BJ (cell line): ENCODE measurements around the gene SNX10. TPM values are rescaled to one million over a fixed set of nuclear protein-coding genes. Genes with fewer than 3 reads are reported as not detected.

Experiments
- CTCF ChIA-PET: fragments of 350-600 bp; formaldehyde crosslinking; extraction: SDS; loops from one replicate; lab custom pipeline; 2021; ENCODE audit warnings: antibody characterized with exemption, inconsistent platforms; lab: Yijun Ruan, JAX
- POLR2A ChIA-PET: fragments of 300-600 bp; sonication (Branson Sonifier 250); formaldehyde crosslinking; extraction: SDS; loops from one replicate; lab custom pipeline; 2021; ENCODE audit warnings: antibody characterized with exemption; lab: Charles Lee
- DNase-seq: peaks from one replicate; pipeline ENCODE4 v3.0.0-alpha.2; 2011; ENCODE audit warnings: low read depth
- H3K27me3 ChIP-seq: 2 replicates; pipeline ENCODE4 v1.6.0; 2011; ENCODE audit warnings: low read length; ENCODE audit not compliant: control insufficient read depth, insufficient read depth
- H3K36me3 ChIP-seq: 2 replicates; pipeline ENCODE4 v1.5.1; 2011; ENCODE audit warnings: low read length; ENCODE audit not compliant: control insufficient read depth, insufficient read depth
- H3K4me3 ChIP-seq: 2 replicates; pipeline ENCODE4 v1.5.1; 2011; ENCODE audit warnings: low read depth, mild to moderate bottlenecking, control low read depth, low read length
- CTCF ChIP-seq: IDR thresholded peaks from 2 replicates; pipeline ENCODE4 v1.5.1; 2011; ENCODE audit warnings: low read depth, mild to moderate bottlenecking, control low read depth, inconsistent platforms, low read length, moderate library complexity; ENCODE audit not compliant: insufficient read depth
- polyA plus RNA-seq: library from polyadenylated mRNA; depleted of rRNA; stranded (reverse); fragments of >200 nt; gene quantifications from 2 replicates; pipeline ENCODE4 v1.2.3, GENCODE V29; 2011

The SNX10 gene
- polyA plus RNA-seq, 1 experiment = not detected

DNA sequence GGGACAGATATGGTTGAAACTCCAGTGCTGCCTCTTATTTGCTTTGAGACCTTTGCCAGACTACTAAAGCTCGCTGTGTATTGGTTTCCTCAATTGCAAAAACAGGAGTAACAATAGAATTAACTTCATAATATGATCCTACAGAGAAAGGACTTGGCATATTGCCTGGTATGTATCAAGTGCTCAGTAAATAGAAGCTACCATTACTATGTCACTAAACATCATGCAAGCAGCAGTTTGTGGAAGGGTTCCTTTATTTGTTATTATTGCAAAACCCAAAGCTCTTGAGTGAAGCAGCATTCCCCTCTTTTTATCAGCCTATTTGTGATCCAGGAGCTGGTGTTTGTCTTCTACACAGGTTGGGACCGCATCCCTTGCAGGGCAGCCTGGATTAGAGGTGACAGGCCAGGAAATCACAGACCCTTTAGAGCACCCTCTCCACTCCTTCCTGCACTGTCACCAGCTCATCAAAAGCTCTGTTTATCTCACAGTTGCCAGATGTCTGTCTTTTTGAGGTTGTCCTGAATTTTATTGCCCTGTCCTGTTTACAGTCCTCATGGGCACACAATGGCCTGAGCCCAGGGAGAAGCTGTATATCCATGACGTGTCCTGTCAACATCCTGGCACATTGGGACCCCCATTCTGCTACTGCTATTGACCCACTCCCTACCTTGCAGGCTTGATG, 121.5 kb downstream of the SNX10 start:
- no peaks in the 10 kb centered on the region for H3K27me3 ChIP-seq
- ChIA-PET POLR2A (no interaction called here), CTCF (interaction anchor here (0.6 kb wide), 1 partner anchor 88 kb away, joined by 4 read pairs; no protein-coding TSS in a partner anchor)
- TF ChIP-seq CTCF = no peak
- no peak overlapping the region for H3K4me3 ChIP-seq
- no peaks in the 10 kb centered on the region for H3K36me3 ChIP-seq
- DNase-seq = no peak

GRCh38 chr7:26416004-26416403, 124.3 kb downstream of the SNX10 start:
- no peak for DNase-seq
- TF ChIP-seq CTCF = no peak
- CTCF ChIA-PET = no interaction called here
- no peaks in the 10 kb centered on the region for H3K27me3 ChIP-seq
- POLR2A ChIA-PET = no interaction called here
- no peaks in the 10 kb centered on the region for H3K36me3 ChIP-seq
- no peak overlapping the region for H3K4me3 ChIP-seq

DNA sequence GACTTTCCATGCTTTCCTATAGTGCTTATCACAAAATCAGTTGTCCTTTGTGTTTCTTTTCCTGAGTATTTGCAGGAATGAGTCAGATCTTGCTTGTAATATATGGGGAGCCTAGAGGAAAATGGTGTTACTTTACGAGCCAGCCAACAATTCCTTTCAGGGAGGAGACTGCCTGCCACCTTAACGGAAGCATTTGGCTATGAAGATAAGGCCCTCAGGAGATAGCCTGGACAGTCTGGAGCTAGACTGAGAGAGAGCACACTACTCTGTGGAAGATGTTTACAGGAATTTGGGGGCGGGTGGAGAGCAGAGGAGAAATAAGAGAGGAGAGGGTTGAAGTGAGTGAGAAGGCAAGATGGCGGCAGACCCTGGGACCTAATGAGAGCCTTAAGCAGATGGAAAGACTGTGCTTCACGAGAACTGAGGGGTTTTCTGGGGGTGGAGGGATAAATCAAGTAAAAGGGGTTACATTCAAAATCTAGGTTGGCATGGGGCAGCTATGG, 126.3 kb downstream of the SNX10 start:
- ChIA-PET CTCF (no interaction called here), POLR2A (no interaction called here)

DNA sequence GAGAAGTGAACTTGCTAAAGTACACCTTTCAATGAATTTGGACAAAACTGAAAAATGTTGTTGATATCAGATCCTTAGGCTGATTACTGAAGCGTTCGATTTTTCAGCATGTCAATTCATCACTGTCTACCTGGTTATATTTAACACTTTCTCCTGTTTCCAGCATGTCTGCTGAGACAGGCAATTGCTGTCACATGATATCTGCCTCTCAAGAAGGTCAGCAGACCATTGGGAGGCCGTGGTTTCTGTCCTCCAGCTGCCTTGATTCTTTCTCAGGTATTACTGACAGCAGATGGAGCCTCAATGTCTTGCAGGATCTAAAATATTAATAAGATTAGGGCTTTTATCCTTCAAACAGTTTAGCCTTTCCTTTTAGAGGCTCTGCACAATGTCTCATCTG, 127.5 kb downstream of the SNX10 start:
- POLR2A ChIA-PET = no interaction called here
- CTCF ChIA-PET = interaction anchor here (0.9 kb wide), 1 partner anchor 220 kb away, joined by 3 read pairs; no protein-coding TSS in a partner anchor
- Histone ChIP-seq H3K4me3 (no peak overlapping the region), H3K27me3 (no peaks in the 10 kb centered on the region), H3K36me3 (no peaks in the 10 kb centered on the region)
- no peak for TF ChIP-seq CTCF
- no peak for DNase-seq

More for the DNA sequence above, 126.3 kb downstream of the SNX10 start:
- Histone ChIP-seq H3K36me3 (no peaks in the 10 kb centered on the region), H3K4me3 (no peak overlapping the region), H3K27me3 (no peaks in the 10 kb centered on the region)
- DNase-seq = no peak
- TF ChIP-seq CTCF = no peak

DNA sequence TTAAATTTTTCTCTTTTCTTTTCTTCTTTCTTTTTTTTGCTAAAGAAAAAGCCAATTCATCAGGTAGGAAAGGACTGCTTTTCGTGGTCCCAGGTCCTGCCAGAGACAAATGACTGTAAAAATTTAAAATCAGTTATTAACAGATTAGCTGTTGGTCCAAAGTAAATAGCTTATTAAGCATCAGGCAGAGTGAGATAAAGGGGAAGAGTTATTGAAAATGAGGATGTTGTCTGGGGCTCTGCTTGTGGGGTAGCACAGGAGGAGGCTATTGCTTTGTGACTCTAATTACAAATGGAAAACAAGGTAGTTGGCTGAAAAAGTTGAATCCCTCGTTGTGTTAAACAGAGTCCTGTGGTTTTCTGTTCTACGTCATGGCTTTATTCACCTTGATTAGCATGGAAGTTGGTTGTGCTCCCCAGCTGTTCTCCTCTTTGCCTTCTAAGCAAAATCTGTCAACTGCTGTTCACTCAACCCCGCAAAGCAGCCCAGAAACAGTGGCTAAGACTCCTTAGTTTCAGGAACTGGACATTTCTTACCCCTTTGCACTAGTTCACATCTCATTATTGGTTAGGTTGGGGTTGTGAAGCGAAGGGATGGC, 128.9 kb downstream of the SNX10 start:
- TF ChIP-seq CTCF = no peak
- Histone ChIP-seq H3K36me3 (no peaks in the 10 kb centered on the region), H3K4me3 (no peak overlapping the region), H3K27me3 (no peaks in the 10 kb centered on the region)
- no peak for DNase-seq
- CTCF ChIA-PET = interaction anchor here (0.9 kb wide), 1 partner anchor 34 kb away, joined by 4 read pairs; no protein-coding TSS in a partner anchor
- POLR2A ChIA-PET = no interaction called here
